GM12872 (cell line): ENCODE measurements around the gene P2RY13.
A peak's percentile ranks its signal among the peaks of the same experiment; 100 is the strongest.

Experiments used
- CTCF ChIP-seq: IDR thresholded peaks from 3 replicates; pipeline ENCODE4 v1.5.1; 2011; ENCODE audit warnings: low read depth, mild to moderate bottlenecking, low read length, moderate library complexity; ENCODE audit not compliant: insufficient read depth

Gene P2RY13

GRCh38 chr3:151345859-151346258 lies 16.5 kb upstream of the P2RY13 start:
- TF ChIP-seq CTCF: no peak

DNA sequence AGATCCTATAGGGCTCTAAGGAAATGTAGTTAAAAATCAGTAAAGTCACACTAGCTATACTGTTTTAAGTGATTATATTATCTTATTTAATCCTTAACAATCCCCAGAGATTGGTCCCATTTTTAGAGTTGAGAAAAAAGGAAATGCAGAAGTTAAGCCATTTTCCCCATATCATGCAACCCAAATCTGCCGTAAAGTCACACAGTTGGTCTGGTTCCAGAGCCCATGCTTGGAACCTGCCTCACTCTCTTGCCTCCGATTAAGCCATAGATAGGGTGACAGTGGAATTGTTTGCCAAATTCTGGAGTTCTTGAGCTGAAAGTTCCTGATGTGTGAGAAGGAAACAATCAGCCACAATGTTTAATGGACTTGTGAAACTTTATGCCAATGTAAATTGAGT lies 2.3 kb upstream of the P2RY13 start:
- no peak for TF ChIP-seq CTCF

DNA sequence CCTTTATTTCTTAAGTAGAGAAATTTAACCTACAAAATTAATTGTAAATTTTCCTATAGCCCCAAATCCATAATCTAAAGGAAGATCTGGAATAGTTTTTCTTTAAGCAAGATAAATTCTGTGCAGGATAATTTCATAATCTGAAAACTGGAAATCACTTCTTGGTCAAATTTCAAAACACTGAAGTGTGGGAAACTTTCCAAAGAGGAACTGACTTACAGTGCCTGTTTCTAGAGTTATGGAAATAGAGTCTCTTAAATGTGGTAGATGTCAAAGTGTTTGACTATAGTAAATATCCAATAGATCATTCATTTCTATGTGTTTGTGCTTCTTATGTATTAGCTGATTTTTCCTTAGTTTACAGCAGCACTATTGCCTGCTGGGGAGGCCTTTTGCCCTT lies 1.6 kb upstream of the P2RY13 start:
- TF ChIP-seq CTCF: no peak

DNA sequence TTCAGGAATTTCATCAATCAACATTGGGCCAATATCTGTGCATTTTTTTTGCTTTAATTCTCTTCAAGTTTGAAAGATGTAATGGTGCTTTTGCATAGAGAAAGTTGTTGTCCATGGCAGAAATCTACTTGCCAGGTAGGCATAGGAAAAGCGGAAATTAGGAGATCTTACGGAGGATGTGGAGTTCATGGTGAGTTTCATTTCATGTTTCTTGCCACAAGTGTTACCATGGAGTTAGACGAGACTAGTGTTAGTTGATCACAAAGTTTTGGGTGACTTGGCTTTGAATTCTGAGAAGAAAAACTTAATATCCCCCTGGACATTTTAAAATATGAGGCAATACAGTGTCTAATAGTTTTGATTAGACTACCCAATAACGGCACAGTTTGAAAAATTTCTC lies 1.0 kb upstream of the P2RY13 start:
- no peak for TF ChIP-seq CTCF

DNA sequence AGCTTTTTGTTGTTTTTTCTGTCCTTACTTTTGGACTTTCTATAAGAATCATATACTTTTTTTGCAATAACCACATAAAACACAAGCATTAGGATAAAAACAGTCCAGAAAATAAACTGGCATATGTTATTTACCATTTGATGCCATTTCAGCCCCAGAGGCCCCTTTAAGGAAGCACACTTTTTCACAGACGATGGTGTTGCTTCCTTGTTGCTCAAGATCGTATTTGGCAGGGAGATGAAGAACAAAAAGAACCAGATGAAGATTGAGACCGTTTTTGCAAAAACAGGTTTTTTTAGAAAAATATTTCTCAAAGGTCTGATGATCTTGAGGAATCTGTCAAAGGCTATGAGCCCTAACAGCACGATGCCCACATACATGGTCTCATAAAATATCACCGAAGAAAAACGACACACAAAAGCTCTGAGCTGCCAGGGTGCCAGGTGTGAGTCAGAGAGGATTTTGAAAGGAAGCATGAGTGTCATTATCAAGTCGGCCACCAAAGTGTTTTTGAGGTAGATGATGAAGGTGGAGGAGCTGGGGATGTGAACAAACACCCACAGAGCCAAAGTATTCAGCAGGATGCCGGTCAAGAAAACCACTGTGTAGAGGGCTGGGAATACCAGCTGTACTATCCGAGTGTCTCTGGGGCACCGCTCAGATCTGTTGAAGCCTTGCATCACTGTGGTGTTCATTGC lies 902 bp downstream of the P2RY13 start:
- no peak for TF ChIP-seq CTCF

- peak; percentile 49; the same call in 2 of the 3 replicates for TF ChIP-seq CTCF
These were observed 1.7 kb downstream of the P2RY13 start for GRCh38 chr3:151327571-151328198.

GRCh38 chr3:151322511-151322910 lies 6.8 kb downstream of the P2RY13 start:
- TF ChIP-seq CTCF: no peak
